IMR-90 (cell line): Measurements from ENCODE around the gene NCAPD3. TPM values are rescaled to one million over a fixed set of nuclear protein-coding genes. Genes with fewer than 3 reads are reported as not detected.

Source experiments
- ATAC-seq: fragments of 200-7000 bp; cut with Tn5 transposase; 2 replicates; pipeline ENCODE4 v1.9.1; 2020; ENCODE audit warnings: low read depth, mild to moderate bottlenecking, moderate library complexity
- BruUV-seq: library from RNA; stranded (reverse); fragments of 400-500 nt; replicated peaks from 2 replicates; lab custom pipeline; 2021; lab: Mats Ljungman, UMichigan
- CTCF ChIA-PET: fragments of 300-600 bp; formaldehyde crosslinking; extraction: SDS; loops from one replicate; lab custom pipeline; 2021; ENCODE audit warnings: antibody characterized with exemption; lab: Yijun Ruan, JAX
- POLR2A ChIA-PET: fragments of 300-600 bp; sonication (Branson Sonifier 250); formaldehyde crosslinking; loops from one replicate; lab custom pipeline; 2022; ENCODE audit warnings: antibody characterized with exemption; ENCODE audit not compliant: unreplicated experiment; lab: Charles Lee
- DNase-seq: peaks from one replicate; pipeline ENCODE4 v3.0.0; 2013
- H2AFZ ChIP-seq: replicated peaks from 2 replicates; pipeline ENCODE3; 2013; ENCODE audit warnings: low read length, mild to moderate bottlenecking; ENCODE audit not compliant: poor library complexity
- H2AK5ac ChIP-seq: 2 replicates; pipeline ENCODE4 v1.6.1; 2013; ENCODE audit warnings: low read depth, low read length, inconsistent platforms
- H2AK9ac ChIP-seq: replicated peaks from 2 replicates; pipeline ENCODE3; 2013; ENCODE audit warnings: mild to moderate bottlenecking, low read depth, low read length, moderate library complexity; ENCODE audit not compliant: poor library complexity
- H2BK120ac ChIP-seq: 2 replicates; pipeline ENCODE4 v1.6.1; 2013; ENCODE audit warnings: low read depth, low read length, inconsistent platforms
- H2BK15ac ChIP-seq: 3 replicates; pipeline ENCODE4 v1.6.1; 2013; ENCODE audit warnings: low read depth, low read length, inconsistent platforms
- H2BK20ac ChIP-seq: 2 replicates; pipeline ENCODE4 v1.6.1; 2013; ENCODE audit warnings: low read depth, mild to moderate bottlenecking, inconsistent platforms, low read length, moderate library complexity
- H2BK5ac ChIP-seq: 2 replicates; pipeline ENCODE4 v1.6.1; 2013; ENCODE audit warnings: mild to moderate bottlenecking, low read depth, low read length, inconsistent platforms; ENCODE audit not compliant: poor library complexity, severe bottlenecking
- H3K14ac ChIP-seq: replicated peaks from 2 replicates; pipeline ENCODE4 v1.6.1; 2013; ENCODE audit warnings: low read depth, low read length, inconsistent platforms
- H3K18ac ChIP-seq: 2 replicates; pipeline ENCODE4 v1.6.1; 2013; ENCODE audit warnings: low read depth, low read length, control low read depth
- H3K23ac ChIP-seq: 2 replicates; pipeline ENCODE4 v1.6.1; 2013; ENCODE audit warnings: low read depth, low read length, inconsistent platforms
- H3K27ac ChIP-seq: 2 replicates; pipeline ENCODE4 v1.5.1; 2013; ENCODE audit warnings: mild to moderate bottlenecking, control low read depth, low read length; ENCODE audit not compliant: insufficient read depth
- H3K27me3 ChIP-seq: 2 replicates; pipeline ENCODE4 v1.6.1; 2013; ENCODE audit warnings: low read length; ENCODE audit not compliant: control insufficient read depth, insufficient read depth
- H3K36me3 ChIP-seq: 2 replicates; pipeline ENCODE4 v1.6.1; 2013; ENCODE audit warnings: low read length, mixed read lengths; ENCODE audit not compliant: control insufficient read depth, insufficient read depth
- H3K4ac ChIP-seq: 2 replicates; pipeline ENCODE4 v1.6.1; 2013; ENCODE audit warnings: low read depth, low read length, inconsistent platforms
- H3K4me1 ChIP-seq: 2 replicates; pipeline ENCODE4 v1.6.1; 2013; ENCODE audit warnings: low read length, mixed read lengths; ENCODE audit not compliant: control insufficient read depth, insufficient read depth
- H3K4me2 ChIP-seq: 2 replicates; pipeline ENCODE4 v1.6.1; 2013; ENCODE audit warnings: low read depth, mild to moderate bottlenecking, control low read depth, low read length, moderate library complexity
- H3K4me3 ChIP-seq: 2 replicates; pipeline ENCODE4 v1.5.1; 2013; ENCODE audit warnings: low read depth, mild to moderate bottlenecking, control low read depth, low read length, moderate library complexity; ENCODE audit not compliant: insufficient read depth
- H3K56ac ChIP-seq: 2 replicates; pipeline ENCODE4 v1.6.1; 2013; ENCODE audit warnings: low read length, inconsistent platforms; ENCODE audit not compliant: insufficient read depth; ENCODE audit errors: extremely low read depth
- H3K79me1 ChIP-seq, 2 experiments: 2 replicates each; pipeline ENCODE4 v1.6.1; 2013; ENCODE audit warnings: low read length in 2 of 2, inconsistent platforms in 1 of 2, low read depth in 1 of 2
- H3K9ac ChIP-seq: 2 replicates; pipeline ENCODE4 v1.6.1; 2013; ENCODE audit warnings: low read depth, low read length, control low read depth
- H3K9me1 ChIP-seq: 2 replicates; pipeline ENCODE4 v1.6.1; 2013; ENCODE audit warnings: low read length, inconsistent platforms; ENCODE audit not compliant: insufficient read depth
- H3K9me3 ChIP-seq: 2 replicates; pipeline ENCODE4 v1.6.1; 2013; ENCODE audit warnings: low read length; ENCODE audit not compliant: control insufficient read depth, insufficient read depth
- H4K20me1 ChIP-seq: 2 replicates; pipeline ENCODE4 v1.6.1; 2013; ENCODE audit warnings: low read length, inconsistent platforms; ENCODE audit not compliant: insufficient read depth
- H4K5ac ChIP-seq: 2 replicates; pipeline ENCODE4 v1.6.1; 2013; ENCODE audit warnings: mild to moderate bottlenecking, low read depth, low read length, control low read depth
- H4K8ac ChIP-seq, 2 experiments: 2 replicates each; pipeline ENCODE4 v1.6.1; 2013; ENCODE audit warnings: low read depth in 2 of 2, low read length in 2 of 2, control low read depth in 1 of 2, inconsistent platforms in 1 of 2
- H4K91ac ChIP-seq: 2 replicates; pipeline ENCODE4 v1.6.1; 2013; ENCODE audit warnings: low read depth, low read length, inconsistent platforms; ENCODE audit not compliant: insufficient read depth
- BHLHE40 ChIP-seq: fragments of 150-350 bp; IDR thresholded peaks from 2 replicates; pipeline ENCODE4 v1.6.1; 2016; ENCODE audit warnings: mild to moderate bottlenecking, low read depth, low read length
- RFX5 ChIP-seq: IDR thresholded peaks from 2 replicates; pipeline ENCODE4 v1.8.0; 2012; ENCODE audit warnings: low read depth, mild to moderate bottlenecking, low read length, moderate library complexity
- WGBS, 2 experiments: methylation state at CpG; one replicate each; pipeline versions ENCODE4 v1.1.5 to v1.1.7; 2013; ENCODE audit warnings: missing lambda C conversion rate in 2 of 2; ENCODE audit not compliant: insufficient read length in 1 of 2; ENCODE audit errors: extremely low coverage in 2 of 2; 5-methylcytosine and 5-hydroxymethylcytosine counted together
- dilution Hi-C: fragments of 300-500 bp; cut with HindIII; formaldehyde crosslinking; loops from one replicate; pipeline ENCODE4 v1.14.3; 2018; ENCODE audit warnings: low sequenced_read_pairs; ENCODE audit not compliant: unreplicated experiment
- in situ Hi-C: fragments of 300-500 bp; cut with MboI; formaldehyde crosslinking; loops from 3 replicates; pipeline ENCODE4 v1.14.3; 2019; ENCODE audit warnings: low sequenced_read_pairs, inconsistent platforms, mixed read lengths
- intact Hi-C: fragments of 100-400 bp; cut with micrococcal nuclease; formaldehyde crosslinking; loops from 2 replicates; pipeline ENCODE4 v1.10.0; 2022
- polyA plus RNA-seq, 3 experiments: library from polyadenylated mRNA; depleted of rRNA; stranded (reverse); fragments of >200 nt; gene quantifications; 2 replicates each; pipeline ENCODE4 v1.2.3, GENCODE V29; 2012; ENCODE audit warnings: low replicate concordance in 1 of 3
- total RNA-seq: library from RNA; depleted of rRNA; stranded (reverse); fragments of >200 nt; gene quantifications from 2 replicates; pipeline ENCODE4 v1.2.3, GENCODE V29; 2012

The NCAPD3 gene
- total and polyA plus RNA-seq, 2 of the 4 experiments (the other 2 are of a cell fraction): 18.0 to 19.2 TPM

- intact Hi-C loops: no loop called here
- H3K27me3 ChIP-seq: no peaks in the 10 kb centered on the region
Measured at GRCh38 chr11:134145715-134146114, 78.1 kb downstream of the NCAPD3 start.

More at GRCh38 chr11:134145715-134146114, 78.1 kb downstream of the NCAPD3 start:
- Histone ChIP-seq H3K23ac (no peak overlapping the region), H3K9me1 (no peaks in the 10 kb centered on the region), H4K20me1 (no peaks in the 10 kb centered on the region), H3K27ac (no peak overlapping the region), H3K9me3 (no peaks in the 10 kb centered on the region), H3K4ac (no peak overlapping the region), H4K91ac (no peak overlapping the region), H2AK5ac (no peak overlapping the region), H3K4me3 (no peak overlapping the region), H3K14ac (no peak overlapping the region), H2AK9ac (no peak overlapping the region), H2BK15ac (no peak overlapping the region), H2AFZ (no peak overlapping the region), H4K5ac (no peak overlapping the region), H3K4me1 (peaks cover 7% of the 10 kb centered on the region; the same call in 1 of the 2 replicates), H3K36me3 (peaks cover 19% of the 10 kb centered on the region), H3K4me2 (no peak overlapping the region), H3K18ac (no peak overlapping the region), H2BK5ac (no peak overlapping the region), H3K79me1 (peaks cover 0 to 6% of the 10 kb centered on the region in 2 experiments; a peak in 2 of 4 replicates), H4K8ac (no peak overlapping the region), H2BK120ac (no peak overlapping the region), H3K56ac (no peak overlapping the region), H2BK20ac (no peak overlapping the region), H3K9ac (no peak overlapping the region)
- TF ChIP-seq RFX5 (no peak), BHLHE40 (no peak)
- ChIA-PET CTCF (no interaction called here), POLR2A (no interaction called here)
- no TSS peak for BruUV-seq
- in situ Hi-C loops (loop anchor here (10.0 kb wide), 1 partner anchor 221 kb away; no protein-coding TSS in a partner anchor), dilution Hi-C loops (no loop called here)
- DNase-seq: no peak
- WGBS, 2 experiments: no CpG with 5 or more reads among the region's 8 CpGs
- no peak for ATAC-seq
